PFSK-1 (cell line): ENCODE results near the gene CADM2.

Source experiments
- POLR2AphosphoS5 ChIP-seq: IDR thresholded peaks from 2 replicates; pipeline ENCODE4 v1.6.1; 2012; ENCODE audit warnings: low read depth, mild to moderate bottlenecking, control low read depth, low read length, moderate library complexity
- REST ChIP-seq, 2 experiments: IDR thresholded peaks; 2 replicates each; pipeline versions ENCODE4 v1.6.1 to v1.8.0; 2011 to 2012; ENCODE audit warnings: low read depth in 2 of 2, low read length in 2 of 2, control low read depth in 1 of 2, inconsistent platforms in 1 of 2, mild to moderate bottlenecking in 1 of 2, moderate library complexity in 1 of 2; ENCODE audit not compliant: insufficient read depth in 1 of 2
- SIN3A ChIP-seq: IDR thresholded peaks from 2 replicates; pipeline ENCODE4 v1.6.1; 2012; ENCODE audit warnings: mild to moderate bottlenecking, low read length, moderate library complexity, borderline replicate concordance; ENCODE audit not compliant: insufficient read depth
- TAF1 ChIP-seq: IDR thresholded peaks from 2 replicates; pipeline ENCODE4 v1.6.1; 2012; ENCODE audit warnings: low read length, control low read depth, borderline replicate concordance; ENCODE audit not compliant: insufficient read depth

DNA sequence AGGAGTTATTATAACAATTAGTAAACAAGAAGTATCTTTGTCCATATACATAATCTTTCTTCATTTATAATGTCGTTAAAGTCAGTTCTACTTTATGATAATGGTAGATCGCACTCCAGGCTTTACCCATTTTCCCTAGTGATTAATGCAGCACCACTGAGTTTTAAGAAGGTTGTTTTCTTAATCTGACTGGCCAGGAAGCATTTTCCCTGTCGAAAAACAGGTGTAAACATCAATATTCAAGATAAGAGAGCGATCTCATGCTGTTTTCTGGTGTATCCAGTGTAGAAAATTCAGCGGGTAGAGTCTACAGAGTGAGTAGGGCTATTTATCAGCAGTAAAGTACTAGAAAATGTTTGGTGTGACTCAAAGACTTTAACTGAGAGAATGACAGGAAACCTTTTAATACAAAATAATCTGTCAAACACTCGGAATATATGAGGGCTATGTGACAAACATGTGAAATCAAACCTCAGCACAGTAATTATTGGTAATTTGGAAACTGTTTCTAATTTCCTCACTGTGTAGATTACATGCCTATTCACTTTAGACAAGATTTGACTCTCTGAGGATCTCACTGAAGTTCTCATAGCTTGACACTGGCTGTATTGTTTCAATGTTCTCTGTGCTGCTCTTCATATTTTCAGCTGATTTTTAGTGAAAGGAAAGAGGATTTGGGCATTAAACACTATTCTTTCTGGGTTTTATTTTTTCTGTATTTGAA, 1019.0 kb downstream of the CADM2 start:
- no peak for TF ChIP-seq TAF1
- TF ChIP-seq POLR2AphosphoS5 = no peak
- no peak for TF ChIP-seq REST (IDR thresholded peaks at IDR 0.05; ENCODE audit: insufficient read depth in 1 of 2, low read depth in 2 of 2, low read length in 2 of 2)
- TF ChIP-seq SIN3A = no peak
